ENCODE results near the gene STMN1.
A peak's percentile ranks its signal among the peaks of the same experiment; 100 is the strongest.

STMN1 gene

GRCh38 chr1:25918615-25919014 lies 12.4 kb upstream of the STMN1 start:
- no peak for DNase-seq

GRCh38 chr1:25917996-25918395 lies 11.8 kb upstream of the STMN1 start:
- no peak for DNase-seq

- no peak for DNase-seq
Observed at GRCh38 chr1:25916460-25916859, 10.2 kb upstream of the STMN1 start.

DNA sequence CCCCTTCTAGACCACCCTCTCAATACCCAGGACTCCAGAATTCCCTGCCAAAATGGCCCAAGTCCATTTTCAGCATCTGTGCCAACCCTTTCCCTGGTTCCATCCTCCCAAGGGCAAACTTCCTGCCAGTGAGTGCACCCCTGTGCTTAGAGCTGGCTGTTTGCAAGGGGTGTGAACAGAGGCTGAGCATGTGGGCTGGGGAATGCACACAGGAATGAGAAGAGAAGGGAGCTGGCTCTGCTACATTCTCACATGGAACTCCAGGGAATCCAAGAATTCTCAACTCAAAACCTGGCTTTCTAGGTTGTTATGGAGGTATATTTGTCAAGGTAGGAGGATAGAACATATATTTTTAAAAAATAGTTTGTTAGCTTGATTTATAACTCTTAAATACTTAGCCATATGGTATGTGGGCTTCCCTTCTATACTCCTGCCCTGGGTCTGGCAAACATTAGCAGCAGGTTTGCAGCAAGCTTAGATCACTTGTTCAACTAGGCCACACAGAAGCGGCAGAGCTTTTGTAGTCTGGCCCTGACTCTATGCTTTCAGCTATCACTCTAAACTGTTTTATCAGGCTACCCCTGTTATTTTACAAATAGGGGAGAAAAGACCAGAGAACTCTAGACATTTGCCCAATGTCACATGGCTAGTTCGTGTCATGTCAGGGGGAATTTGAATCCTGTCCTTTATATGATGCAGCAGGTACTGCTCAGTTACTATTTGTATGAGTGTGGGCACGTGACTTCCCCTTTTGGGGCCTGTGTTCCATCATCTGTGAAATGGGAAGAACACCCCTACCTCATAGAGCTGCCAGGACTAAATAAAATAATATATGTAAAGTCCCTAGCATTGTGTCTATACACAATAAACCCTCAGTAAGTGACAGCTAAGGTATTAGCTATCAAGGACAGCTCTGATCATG lies 8.1 kb upstream of the STMN1 start:
- DNase-seq = no peak

GRCh38 chr1:25913206-25913605 lies 7.0 kb upstream of the STMN1 start:
- DNase-seq = no peak

DNA sequence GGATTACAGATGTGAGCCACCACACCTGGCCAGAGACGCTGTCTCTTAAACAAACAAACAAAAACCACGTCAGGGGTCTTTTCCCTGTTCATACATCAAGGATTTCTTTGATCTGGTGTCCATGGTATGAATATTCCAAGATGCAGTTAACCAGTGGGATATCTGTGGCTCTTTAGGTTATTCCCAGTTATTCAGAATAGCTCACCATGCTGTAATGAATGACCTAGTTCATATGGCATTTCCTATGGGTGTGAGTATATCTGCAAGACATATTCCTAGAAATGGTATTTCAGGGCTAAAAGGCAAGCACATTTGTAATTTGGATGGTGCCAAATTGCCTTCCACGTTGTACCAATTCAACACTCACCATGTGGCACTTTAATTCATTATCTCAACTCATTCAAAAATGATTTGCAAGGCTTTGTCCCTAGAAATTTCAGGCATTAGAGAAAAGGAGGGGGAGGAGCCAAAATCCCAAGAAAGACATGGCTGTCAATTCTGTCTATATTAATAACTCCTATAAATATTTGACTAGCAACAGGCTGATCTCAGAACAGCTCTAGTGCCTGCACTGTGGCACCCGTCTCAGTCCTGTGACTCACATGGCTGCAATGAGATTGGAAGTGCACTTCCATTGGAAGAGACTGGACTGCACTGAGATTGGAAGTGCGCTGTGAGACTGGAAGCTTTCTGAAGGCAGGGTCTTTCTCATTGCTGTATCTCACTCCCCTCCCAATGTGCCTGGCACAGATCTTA lies 6.0 kb upstream of the STMN1 start:
- DNase-seq = no peak

DNA sequence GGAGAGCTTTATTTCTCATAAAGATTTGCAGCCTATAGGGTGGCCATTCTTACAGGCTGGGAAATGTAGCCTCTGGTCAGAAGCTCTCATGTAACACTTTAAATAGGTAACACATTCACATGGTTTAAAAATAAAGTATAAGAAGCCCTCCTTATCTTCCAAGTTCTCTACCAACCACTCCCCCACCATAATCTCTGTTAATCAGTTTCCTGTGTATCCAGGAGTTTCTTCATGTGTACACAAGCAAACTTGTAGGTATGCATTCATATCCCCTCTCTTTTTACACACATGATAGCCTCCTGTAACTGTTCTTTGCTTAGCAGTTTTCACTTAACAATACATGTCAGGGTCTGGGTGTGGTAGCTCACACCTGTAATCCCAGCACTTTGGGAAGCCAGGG lies 4.9 kb upstream of the STMN1 start:
- no peak for DNase-seq

GRCh38 chr1:25909040-25909439 lies 2.8 kb upstream of the STMN1 start:
- DNase-seq = no peak

GRCh38 chr1:25908161-25908560 lies 1.9 kb upstream of the STMN1 start:
- no peak for DNase-seq

DNA sequence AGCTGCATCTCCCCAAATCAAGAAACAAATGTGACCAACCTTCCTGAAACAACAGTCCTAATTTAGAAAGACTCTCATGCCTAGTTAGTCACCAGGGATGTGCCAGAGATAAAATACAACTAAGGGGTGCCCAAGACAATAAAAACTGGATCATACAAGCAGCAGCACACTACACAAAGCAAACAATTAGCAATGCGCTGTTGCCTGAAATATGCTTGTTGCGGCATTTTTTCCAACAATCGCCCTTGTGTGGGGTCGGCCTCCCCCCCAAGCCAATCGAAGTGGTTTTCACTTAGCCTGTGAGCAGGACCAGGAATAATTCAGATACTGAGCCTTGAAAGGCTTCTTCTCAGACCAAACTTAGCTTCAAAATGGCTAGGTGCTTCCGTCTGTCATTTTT lies 1.4 kb upstream of the STMN1 start:
- DNase-seq = no peak

DNA sequence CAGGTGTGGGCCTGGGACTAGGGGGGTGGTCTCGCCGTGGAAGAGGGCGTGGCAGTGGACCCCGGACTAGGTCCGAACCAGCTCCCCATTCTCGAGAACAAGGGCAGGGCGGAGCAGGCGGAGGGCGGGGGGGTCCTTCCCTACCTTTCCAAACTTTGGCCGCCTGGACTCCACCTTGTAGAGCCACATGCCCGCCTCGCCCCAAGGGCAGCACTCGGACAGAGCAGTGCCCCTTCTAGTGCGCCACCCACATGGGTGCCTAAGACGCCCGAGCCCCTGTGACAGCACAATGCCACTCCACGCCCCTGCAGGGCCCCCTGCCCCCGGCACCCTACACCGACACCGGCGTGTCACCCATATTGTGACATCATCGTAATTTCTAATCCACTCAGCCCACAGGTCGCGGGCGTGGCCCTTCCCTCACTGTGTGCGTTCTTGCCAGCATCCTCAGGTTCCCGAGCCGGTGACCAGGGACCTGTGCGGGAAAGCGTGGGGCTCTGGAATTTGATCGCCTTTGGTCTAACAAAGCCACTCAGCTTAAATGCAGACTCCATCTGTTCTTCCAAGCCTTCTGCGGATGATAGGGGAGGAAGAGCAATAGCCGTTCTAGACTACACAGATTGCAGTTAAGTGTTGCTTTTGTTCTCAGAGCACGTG lies 553 bp upstream of the STMN1 start:
- DNase-seq = peak; percentile 62

DNA sequence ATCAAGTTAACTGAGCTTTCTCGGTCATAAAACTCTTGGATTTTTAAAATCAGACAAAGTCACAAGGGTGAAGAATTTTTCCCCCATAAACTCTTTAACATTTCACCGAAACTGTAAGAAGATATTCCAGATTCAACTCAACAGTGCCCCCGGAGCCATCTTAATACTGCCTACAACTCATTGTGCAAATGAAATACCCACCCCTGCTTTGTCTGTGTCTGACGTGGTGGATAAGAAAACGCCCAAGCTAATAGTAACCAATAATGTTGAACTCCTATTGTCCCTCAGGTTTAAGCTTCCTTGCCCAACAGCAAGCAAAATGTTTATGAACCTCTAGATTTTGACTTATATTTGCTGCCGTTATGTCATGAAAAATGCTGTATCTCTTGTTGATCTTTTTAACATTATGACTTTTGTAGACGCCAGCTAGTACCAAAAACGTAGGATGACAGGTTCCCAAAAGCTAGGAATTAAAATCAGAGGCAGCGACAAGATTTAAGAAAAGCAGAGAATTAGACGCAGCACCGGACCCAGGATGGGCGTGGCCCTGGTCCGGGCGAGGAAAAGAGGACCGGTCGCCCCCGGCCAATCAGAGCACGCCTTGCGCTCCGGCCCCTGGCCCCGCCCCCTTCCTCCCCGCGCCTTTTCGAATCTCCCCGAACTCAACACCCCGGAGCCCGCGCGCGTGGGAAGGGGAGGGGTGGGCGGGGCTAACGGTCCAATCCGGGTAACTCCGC lies 1.1 kb downstream of the STMN1 start:
- peak; percentile 89 for DNase-seq

DNA sequence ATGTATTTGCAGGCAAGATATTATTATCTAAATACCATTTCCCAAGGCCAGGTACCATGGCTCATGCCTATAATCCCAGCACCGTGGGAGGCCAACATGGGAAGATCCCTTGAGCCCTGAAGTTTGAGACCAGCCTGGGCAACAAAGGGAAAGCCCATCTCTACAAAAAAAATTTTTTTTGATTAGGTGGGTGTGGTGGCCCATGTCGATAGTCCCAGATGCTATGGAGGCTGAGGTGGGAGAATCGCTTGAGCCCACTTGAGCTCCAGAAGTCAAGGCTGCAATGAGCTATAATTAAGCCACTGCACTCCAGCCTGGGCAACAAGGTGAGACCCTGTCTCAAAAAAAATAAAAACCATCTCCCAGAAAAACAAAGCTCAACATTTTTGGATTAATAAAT lies 2.2 kb downstream of the STMN1 start:
- DNase-seq = no peak

GRCh38 chr1:25902462-25902861 lies 3.8 kb downstream of the STMN1 start:
- DNase-seq = no peak

DNA sequence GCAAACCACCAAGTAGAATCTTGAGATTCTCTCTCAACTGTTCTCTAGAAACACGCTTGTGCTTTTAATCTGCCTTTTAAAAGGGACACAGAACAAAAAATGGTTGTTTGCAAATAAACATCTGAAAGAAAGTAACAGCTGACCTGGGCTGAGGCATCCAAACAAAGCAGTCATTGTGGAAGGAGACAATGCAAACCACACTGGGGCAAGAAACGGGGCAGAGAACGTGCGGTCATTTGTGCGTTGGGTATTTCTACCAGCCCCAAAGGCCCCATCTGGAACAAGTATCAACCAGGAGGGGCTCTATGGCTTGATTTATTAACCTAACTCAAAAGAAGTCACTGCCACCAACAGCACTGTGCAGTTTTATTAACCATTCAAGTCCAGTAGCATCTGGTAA lies 6.0 kb downstream of the STMN1 start:
- DNase-seq = no peak

DNA sequence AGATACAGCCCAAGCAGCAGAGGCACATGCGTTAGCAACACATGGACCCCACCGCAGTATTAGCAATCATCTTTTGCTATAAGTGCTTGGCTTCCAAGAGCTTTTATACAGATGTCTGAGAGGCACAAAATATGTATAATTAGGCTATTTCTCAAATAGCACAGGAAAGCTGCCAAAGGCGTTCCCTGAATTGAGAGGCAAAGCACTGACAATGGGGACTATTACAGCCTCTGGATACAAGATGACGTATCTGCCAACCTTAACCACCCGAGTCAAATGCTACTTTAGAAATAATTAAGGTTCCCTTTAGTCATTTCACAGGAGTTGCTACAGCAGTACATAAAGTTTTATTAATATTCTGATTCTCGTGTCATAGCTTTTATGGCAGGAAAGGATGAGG lies 6.4 kb downstream of the STMN1 start:
- DNase-seq = no peak

DNA sequence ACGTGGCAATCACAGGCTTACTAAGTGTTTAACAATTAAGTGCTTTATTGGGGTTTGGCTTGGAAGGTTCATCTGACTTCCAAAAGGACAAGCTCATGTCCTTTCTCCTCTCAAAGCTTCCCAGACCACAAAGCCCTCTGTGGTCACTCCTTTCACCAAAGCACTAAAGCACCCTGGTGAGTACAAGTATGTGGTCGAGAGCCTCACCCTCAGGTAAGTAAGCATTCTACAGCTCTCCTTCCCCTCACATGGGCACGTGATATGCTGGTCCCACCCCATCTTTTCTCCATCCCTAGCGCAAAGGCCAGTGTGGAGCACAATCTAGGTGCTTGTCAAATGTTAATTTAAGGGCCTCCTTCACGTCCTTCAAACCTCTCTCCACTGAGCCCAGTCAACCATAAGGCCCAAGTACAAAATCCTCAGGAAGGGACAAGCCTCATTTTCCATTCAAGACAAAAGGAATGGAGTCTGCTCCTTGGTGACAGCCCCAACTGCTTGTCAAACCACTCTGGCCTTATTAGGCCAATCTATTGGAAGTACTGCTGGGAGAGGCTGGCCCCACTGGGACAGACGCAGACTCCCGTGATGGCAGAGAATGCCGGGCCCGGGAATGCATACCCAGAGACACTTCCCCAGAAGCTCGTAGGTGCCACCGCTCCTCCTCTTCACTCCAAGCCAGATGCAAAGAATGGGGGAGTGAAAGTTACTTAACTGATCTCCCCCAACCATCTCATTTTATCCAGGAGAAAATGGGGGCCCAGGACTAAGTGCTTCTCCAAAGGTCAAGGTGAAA lies 7.8 kb downstream of the STMN1 start:
- DNase-seq = no peak

- no peak for DNase-seq
Observed at GRCh38 chr1:25897754-25898153, 8.5 kb downstream of the STMN1 start.

DNA sequence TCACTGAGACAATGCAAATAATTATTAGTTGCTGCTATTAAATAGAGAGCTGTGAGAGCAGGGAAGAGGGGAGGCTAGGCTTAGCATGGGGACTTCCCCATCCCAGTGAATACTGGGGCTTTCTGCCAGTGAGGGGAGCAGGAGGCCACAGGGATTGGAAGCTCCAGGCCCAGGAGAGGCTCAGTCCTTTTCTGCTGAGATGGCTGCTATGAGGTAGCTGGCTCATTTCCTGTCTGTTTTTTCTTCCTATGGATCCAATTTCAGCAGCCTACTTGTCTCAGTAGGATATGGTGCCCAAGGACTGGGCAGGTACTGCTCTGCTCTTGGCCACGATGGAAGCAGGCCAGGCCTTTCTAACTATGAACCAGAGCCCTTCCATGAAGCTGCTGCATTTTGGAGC lies 10.0 kb downstream of the STMN1 start:
- peak; percentile 18 for DNase-seq

GRCh38 chr1:25895365-25895990 lies 10.7 kb downstream of the STMN1 start:
- peak; percentile 75 for DNase-seq

DNA sequence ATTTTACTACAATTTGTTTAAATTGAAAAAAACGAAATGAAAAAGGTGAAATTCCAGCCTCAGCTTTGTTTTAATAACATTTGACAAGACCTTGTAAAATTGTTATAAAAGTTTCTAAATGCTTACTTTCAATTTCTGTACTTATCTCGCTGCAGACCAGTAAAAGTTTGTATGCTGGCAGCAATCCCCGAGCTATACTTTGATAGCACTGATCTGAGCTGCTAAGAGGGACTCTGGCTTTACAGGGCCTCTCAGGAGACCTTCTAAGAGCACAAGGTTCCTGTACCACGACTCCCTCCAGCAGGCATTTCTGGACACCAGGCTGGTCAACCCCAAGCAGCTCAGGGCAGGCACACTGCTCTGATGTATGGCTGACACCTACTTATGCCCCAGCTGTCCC lies 13.1 kb downstream of the STMN1 start:
- no peak for DNase-seq

GRCh38 chr1:25891606-25892005 lies 14.6 kb downstream of the STMN1 start:
- no peak for DNase-seq

All from DMS153 (cell line).